Measurements from ENCODE around the gene NSMCE1.
"Not testable (repeated sequence)": the region's sequence is repeated elsewhere in the genome, so short reads cannot be mapped to it uniquely, and the experiment has no call there.

Gene NSMCE1

DNA sequence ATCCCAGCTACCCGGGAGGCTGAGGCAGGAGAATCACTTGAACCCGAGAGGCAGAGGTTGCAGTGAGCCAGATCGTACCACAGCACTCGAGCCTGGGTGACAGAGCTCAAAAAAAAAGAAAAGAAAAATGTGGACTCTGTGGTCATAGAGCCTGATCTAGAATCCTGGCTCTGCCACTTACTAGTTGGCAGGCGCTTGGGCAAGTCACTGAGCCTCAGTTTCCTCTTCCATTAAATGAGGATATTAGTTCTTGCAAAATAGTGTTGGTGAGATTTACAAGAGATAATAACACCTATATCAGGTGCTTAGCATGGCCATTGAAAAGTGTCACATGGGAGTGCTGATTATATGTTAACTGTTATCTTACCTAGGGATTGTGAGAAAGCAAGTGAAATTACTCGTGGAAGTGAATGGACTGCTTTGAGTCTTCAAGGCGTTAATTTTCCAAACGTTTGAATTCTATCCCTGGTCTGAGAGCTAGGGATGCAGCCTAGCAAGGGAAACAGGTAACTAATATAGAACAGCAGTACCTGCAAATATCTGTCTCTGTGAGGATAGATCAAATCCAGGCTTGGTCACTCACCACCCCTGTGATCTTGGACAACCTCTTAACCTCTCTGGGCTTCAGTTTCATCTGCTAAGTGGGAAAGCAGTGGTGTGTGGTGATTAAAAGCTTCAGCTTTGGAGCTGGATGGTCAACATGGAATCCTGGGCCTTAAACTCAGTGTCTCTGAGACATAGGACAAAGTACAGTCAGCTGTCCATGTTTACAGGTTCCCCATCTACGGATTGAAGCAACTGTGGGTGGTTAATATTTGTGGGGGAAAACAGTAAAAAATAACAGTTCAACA is 953 bp upstream of the NSMCE1 start:
- no peak for DNase-seq

DNA sequence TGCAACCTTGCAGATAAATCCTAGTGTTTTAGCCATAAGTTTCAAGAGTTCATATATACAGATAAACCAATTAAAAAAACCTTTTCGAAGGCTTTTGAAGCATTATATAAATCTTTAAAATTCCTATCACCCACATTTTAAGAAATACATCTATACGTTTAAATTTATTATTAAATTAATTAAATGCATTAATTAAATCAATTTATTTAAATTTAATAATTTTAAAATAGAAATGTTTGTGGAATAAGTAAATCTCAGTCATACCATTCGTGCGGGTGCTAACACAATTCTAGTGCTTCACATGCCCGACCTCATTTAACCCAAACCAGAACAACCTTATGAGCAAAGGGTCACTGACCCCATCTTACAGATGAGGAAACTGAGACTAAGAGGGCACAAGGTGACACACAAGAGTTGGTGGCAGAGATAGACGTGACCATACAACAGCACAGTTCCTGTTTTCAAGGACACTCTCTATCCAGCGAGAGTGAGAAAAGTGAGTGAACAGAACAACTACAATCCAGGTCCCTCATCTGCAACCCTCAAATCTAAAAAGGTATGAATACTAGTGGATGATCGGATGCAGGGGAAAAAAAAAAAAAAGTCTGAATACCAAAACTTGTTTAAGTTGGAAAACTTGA is 1.4 kb downstream of the NSMCE1 start:
- DNase-seq: no peak

- no peak for DNase-seq
Observed at GRCh38 chr16:27265982-27266381, 2.6 kb downstream of the NSMCE1 start.

DNA sequence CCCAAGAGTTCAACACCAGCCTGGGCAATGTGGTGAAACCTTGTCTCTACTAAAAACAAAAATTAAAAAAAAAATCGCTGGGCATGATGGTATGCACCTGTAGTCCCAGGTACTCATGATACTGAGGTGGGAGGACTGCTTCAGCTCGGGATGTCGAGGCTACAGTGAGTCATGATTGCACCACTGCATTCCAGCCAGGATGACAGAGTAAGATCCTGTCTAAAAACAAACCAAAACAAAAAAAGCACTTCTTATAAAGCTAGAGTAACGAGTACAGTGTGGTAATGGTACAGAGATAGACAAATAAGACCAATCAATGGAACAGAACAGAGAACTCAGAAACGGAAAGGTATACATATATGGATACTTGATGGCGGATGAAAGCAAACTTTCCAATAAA is 4.4 kb downstream of the NSMCE1 start:
- no peak for DNase-seq

DNA sequence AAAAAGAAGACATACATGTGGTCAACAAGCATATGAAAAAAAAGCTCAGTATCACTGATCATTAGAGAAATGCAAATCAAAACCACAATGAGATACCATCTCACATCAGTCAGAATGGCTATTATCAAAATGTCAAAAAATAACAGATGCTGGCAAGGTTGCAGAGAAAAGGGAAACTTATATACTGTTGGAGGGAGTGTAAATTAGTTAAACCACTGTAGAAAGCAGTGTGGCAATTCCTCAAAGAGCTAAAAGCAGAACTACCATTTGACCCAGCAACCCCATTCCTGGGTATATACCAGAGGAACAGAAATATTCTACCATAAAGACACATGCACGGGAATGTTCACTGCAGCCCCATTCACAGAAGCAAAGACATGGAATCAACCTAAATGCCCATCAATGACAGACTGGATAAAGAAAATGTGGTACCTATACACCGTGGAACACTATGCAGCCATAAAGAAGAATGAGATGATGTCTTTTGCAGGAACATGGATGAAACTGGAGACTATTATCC is 5.6 kb downstream of the NSMCE1 start:
- not testable (repeated sequence) for DNase-seq

DNA sequence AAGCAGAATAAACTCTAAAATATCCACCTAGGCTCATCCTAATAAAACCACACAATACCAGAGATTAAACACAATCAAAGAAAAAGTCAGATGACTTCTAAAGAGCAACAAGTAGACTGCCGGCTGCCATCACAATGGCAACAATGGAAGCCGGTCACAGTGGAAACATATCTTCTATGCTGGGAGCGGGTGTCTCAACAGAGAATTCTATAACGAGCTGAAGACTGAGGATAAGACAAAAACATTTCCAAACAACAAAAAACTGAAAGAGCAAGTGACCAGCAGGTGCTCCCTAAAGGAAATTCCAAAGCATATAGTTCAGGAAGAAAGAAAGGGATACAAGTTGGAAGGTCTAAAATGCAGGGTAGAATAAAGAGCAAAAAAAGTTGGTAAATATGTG is 8.9 kb downstream of the NSMCE1 start:
- no peak for DNase-seq

DNA sequence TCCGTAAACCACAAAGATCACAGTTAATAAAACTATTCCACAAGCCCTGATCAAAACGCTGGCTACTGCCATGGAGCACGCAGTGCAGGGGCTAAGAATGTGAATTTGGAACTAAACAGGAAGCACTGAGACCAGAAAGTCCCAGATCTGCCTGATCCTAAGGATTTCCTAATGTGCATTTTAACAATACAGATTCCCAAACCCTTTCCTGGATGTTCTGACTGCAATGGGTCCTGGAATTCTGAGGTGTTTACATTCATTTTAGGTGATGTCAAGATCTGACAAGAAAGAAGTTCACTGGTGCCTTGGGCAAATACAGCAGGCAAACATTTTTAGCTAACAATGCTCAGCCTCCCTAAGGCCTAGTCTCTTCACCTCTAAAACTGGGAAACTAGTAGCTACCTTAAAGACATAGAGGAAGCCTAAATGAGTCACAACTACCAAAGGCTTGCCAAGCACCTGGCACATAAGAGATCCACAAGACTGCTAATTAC is 10.3 kb downstream of the NSMCE1 start:
- no peak for DNase-seq

DNA sequence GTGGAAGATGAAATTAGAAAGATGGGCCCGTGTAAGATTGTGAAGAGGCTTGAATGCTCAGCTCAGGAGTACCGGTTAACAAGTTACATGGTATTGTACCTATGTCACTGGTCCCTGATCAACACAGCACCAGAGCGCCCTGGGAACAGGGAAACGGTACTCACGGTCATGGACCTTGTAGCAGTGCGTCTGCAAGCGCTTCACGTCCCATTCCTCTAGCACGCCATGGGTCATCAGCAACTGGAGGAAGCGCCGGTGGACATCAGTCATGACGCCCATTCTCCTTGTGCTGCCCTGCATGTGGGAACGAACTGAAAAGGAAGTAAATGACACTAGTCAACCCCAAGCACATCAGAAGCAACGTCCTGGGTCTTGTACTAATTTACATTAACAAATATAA is 11.3 kb downstream of the NSMCE1 start:
- no peak for DNase-seq

DNA sequence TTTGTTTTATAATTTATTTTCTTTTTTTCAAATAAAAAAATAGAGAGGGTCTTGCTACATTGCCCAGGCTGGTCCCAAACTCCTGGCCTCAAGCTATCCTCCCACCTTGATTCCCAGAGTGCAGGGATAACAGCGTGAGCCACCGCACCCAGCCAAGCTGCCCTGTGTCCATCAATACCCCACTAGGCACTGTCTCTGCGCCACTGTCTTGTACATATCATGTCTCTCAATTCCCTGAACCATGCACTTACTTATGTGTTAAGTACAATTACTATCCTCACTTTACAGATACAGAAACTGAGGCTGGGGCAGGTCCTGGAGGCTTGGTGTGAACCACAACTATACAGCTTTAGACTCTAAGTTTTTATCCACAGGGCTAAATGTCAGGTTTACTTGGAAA is 11.7 kb downstream of the NSMCE1 start:
- DNase-seq: no peak

DNA sequence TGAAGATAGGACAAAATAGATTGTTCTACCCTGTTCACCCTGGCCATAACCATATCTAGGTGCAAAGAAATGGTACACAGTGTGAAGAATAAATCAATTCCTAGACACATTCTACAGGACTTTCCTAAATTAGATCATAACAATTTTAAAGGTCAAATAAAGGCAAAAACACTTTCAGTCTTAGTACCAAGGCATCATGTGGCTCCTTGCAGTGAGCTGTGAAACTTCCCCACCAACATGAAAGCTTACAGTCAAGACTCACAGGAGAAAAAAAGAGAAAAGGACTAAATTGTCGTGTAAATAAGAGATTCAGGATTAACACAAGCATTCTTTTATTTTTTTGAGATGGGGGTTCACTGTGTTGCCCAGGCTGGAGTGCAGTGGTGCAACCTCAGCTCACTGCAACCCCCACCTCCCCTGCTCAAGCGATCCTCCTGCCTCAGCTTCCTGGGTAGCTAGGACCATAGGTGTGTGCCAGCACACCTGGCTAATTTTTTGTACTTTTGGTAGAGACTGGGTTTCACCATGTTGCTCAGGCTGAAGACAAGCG is 14.2 kb downstream of the NSMCE1 start:
- no peak for DNase-seq

GRCh38 chr16:27253526-27253930 is 15.0 kb downstream of the NSMCE1 start:
- DNase-seq: no peak

DNA sequence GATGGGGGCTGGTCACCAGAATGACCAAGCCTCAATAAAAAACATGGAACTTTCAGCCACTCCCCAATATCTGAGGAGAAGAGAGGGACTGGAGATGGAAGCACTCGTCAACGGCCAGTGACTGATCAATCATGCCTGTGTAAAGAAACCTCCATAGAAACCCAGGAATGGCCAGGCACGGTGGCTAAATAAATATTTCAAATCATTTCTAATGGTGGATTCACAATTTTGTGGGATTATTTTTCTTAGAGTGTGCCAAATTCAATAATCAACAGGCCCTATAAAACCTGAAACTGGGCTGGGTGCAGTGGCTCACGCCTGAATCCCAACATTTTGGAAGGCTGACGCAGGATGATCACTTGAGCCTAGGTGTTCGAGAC is 16.4 kb downstream of the NSMCE1 start:
- DNase-seq: no peak

DNA sequence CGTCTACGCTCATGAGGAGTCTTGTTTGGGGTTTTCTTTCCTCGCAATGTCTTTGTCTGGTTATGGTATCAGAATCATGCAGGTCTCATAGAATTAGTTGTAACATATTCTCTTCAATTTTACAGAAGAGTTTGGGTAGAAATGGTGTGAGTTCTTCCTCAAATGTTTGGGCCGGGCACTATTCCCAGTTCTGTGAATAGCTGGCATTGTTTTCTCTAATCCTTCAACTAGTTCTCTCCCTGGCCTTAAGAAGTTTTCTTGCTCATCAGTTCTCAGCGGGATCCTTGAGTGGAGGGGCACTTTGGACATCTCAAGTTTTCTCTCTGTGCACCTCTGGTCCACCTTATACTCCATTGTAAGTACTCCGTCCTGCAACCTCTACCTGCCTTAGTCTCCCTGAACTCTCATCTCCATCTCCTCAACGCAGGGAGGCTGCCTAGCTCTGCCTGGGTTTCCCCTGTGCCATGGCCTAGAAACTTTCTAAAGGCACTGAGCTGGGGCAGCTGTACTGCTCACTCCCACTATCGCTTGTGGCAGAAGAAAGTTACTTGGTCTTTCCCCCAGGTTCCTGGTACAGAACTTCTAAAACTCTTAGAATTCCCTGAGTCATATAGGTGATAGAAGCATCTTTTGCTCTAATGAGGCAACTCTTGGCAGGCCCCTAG is 16.9 kb downstream of the NSMCE1 start:
- DNase-seq: no peak

GRCh38 chr16:27248886-27249285 is 19.7 kb downstream of the NSMCE1 start:
- DNase-seq: not testable (repeated sequence)

- DNase-seq: no peak
Observed at GRCh38 chr16:27248036-27248435, 20.5 kb downstream of the NSMCE1 start.

- not testable (repeated sequence) for DNase-seq
Observed at GRCh38 chr16:27247076-27247475, 21.5 kb downstream of the NSMCE1 start.

- DNase-seq: no peak
Observed at GRCh38 chr16:27246439-27246838, 22.1 kb downstream of the NSMCE1 start.

- peak in 1 of 5 donors; percentile 58 for DNase-seq
Observed at GRCh38 chr16:27245276-27246172, 23.0 kb downstream of the NSMCE1 start.

GRCh38 chr16:27244363-27244755 is 24.2 kb downstream of the NSMCE1 start:
- DNase-seq: no peak

- DNase-seq: no peak
Observed at GRCh38 chr16:27243725-27244362, 24.7 kb downstream of the NSMCE1 start.

DNA sequence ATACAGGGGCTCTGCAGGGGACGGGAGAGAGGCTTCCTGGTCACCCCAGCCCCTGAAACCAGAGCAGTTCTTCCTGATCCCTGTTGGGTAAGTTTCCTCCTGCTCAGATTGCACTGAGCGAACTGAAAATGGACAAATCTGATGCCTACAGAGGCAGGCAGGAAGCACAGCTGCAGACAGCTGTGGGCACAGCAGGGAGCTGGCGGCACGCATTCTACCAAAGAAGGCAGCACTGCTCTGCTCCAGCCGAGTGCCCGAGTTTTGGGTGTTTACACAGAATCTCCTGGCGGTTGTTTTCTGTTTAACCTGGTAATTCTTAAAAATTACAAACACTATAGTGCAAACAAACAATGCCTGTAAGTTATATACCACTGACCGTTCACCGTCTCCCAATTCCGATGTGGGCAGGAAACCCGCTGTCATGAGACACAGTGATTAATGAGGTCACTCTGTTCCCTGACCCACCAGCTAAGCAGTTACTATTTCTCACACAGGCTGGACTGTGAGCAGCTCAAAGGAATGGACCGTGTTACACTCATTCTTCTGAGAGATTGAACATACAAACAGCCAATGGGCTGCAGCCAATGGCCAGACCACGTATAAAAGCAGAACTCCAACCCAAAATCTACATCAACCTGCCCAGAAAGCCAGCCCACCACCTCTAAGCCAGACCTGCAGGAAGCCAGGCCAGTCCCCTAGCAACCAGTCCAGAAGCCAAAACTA is 25.5 kb downstream of the NSMCE1 start:
- peak in 1 of 5 donors; percentile 45 for DNase-seq

All from T-helper 1 cell (primary cell).